GM12878 (cell line): ENCODE data around the gene NEK8.

Source experiments
- CHD2 ChIP-seq: IDR thresholded peaks from 2 replicates; pipeline ENCODE4 v1.6.1; 2011; ENCODE audit warnings: low read depth, low read length, improper control_type of control experiment, borderline replicate concordance
- CTCF ChIP-seq, 3 experiments: IDR thresholded peaks in 2 of 3; conservative IDR thresholded peaks in 1 of 3; 2 replicates each; pipeline ENCODE4 v1.5.1; 2011; ENCODE audit warnings: low read depth in 3 of 3, low read length in 3 of 3, mild to moderate bottlenecking in 3 of 3, control low read depth in 2 of 3, moderate library complexity in 2 of 3, inconsistent platforms in 1 of 3, mixed read lengths in 1 of 3; ENCODE audit not compliant: control insufficient read depth in 2 of 3, insufficient read depth in 1 of 3; ENCODE audit errors: extremely low read depth in 1 of 3
- ESRRA ChIP-seq: IDR thresholded peaks from 2 replicates; pipeline ENCODE4 v1.6.1; 2012; ENCODE audit warnings: mild to moderate bottlenecking, low read length, improper control_type of control experiment
- NFIC ChIP-seq: IDR thresholded peaks from 2 replicates; pipeline ENCODE4 v1.6.1; 2012; ENCODE audit warnings: low read depth, mild to moderate bottlenecking, inconsistent platforms, low read length, moderate library complexity
- POLR2A ChIP-seq: IDR thresholded peaks from 2 replicates; pipeline ENCODE4 v1.6.1; 2011; ENCODE audit warnings: low read depth, mild to moderate bottlenecking, low read length
- POLR2AphosphoS5 ChIP-seq: IDR thresholded peaks from 2 replicates; pipeline ENCODE4 v1.6.1; 2011; ENCODE audit warnings: mild to moderate bottlenecking, low read length, inconsistent platforms
- RBBP5 ChIP-seq: fragments of 200-600 bp; sonication (generic); conservative IDR thresholded peaks from 2 replicates; pipeline ENCODE4 v1.6.1; 2016
- SIX5 ChIP-seq: IDR thresholded peaks from 2 replicates; pipeline ENCODE4 v1.6.1; 2011; ENCODE audit warnings: mild to moderate bottlenecking, low read depth, low read length, moderate library complexity; ENCODE audit not compliant: severe bottlenecking
- TARDBP ChIP-seq: IDR thresholded peaks from 2 replicates; pipeline ENCODE4 v1.6.1; 2016; ENCODE audit warnings: borderline replicate concordance
- ZBTB11 ChIP-seq: fragments of 450-650 bp; formaldehyde crosslinking; IDR thresholded peaks from 2 replicates; pipeline ENCODE4 v1.5.0; 2022; ENCODE audit warnings: mild to moderate bottlenecking, missing genetic modification characterization
- ZNF24 ChIP-seq: fragments of 450-650 bp; IDR thresholded peaks from 2 replicates; pipeline ENCODE4 v1.6.1; 2017; ENCODE audit warnings: antibody characterized with exemption, mild to moderate bottlenecking

GRCh38 chr17:28773736-28774135, 45.1 kb downstream of the NEK8 start:
- TF ChIP-seq ESRRA = no peak
- TF ChIP-seq ZNF24 = no peak
- no peak for TF ChIP-seq CHD2
- no peak for TF ChIP-seq TARDBP
- TF ChIP-seq SIX5 = no peak
- TF ChIP-seq CTCF (IDR thresholded peaks at IDR 0.05 in 2 of 3, conservative IDR thresholded peaks at IDR 0.05 in 1 of 3; ENCODE audit: control insufficient read depth in 2 of 3, extremely low read depth in 1 of 3, insufficient read depth in 1 of 3, low read depth in 3 of 3, low read length in 3 of 3) = no peak
- TF ChIP-seq NFIC = no peak
- no peak for TF ChIP-seq POLR2A
- TF ChIP-seq RBBP5 = no peak
- no peak for TF ChIP-seq ZBTB11 (CRISPR knock-in tag)
- TF ChIP-seq POLR2AphosphoS5 = no peak
